Nephron progenitor cell (in vitro differentiated cells): Measurements from ENCODE around the gene WNT4.

Experiments used
- DNase-seq: peaks from one replicate; pipeline ENCODE4 v3.0.0; 2021
- H3K27ac Mint-ChIP-seq: 2 replicates; pipeline ENCODE4 v1.8.0; 2021; ENCODE audit warnings: mild to moderate bottlenecking, moderate library complexity, mixed read lengths
- H3K27me3 Mint-ChIP-seq: 2 replicates; pipeline ENCODE4 v1.8.0; 2021; ENCODE audit warnings: mild to moderate bottlenecking, low read depth, mixed read lengths; ENCODE audit not compliant: poor library complexity
- H3K36me3 Mint-ChIP-seq: 2 replicates; pipeline ENCODE4 v1.8.0; 2021; ENCODE audit warnings: low read depth, mixed read lengths
- H3K4me1 Mint-ChIP-seq: 2 replicates; pipeline ENCODE4 v1.8.0; 2021; ENCODE audit warnings: mixed read lengths
- H3K4me3 Mint-ChIP-seq: 2 replicates; pipeline ENCODE4 v1.8.0; 2021; ENCODE audit warnings: mild to moderate bottlenecking, moderate library complexity, mixed read lengths
- H3K9me3 Mint-ChIP-seq: 2 replicates; pipeline ENCODE4 v1.8.0; 2021; ENCODE audit warnings: mild to moderate bottlenecking, moderate library complexity, mixed read lengths
- TF ChIP-seq, protein P1 (sequence below): fragments of 200-600 bp; sonication (generic); IDR thresholded peaks from 2 replicates; pipeline ENCODE4 v1.5.0; 2021; ENCODE audit warnings: antibody characterized with exemption

WNT4 gene

DNA sequence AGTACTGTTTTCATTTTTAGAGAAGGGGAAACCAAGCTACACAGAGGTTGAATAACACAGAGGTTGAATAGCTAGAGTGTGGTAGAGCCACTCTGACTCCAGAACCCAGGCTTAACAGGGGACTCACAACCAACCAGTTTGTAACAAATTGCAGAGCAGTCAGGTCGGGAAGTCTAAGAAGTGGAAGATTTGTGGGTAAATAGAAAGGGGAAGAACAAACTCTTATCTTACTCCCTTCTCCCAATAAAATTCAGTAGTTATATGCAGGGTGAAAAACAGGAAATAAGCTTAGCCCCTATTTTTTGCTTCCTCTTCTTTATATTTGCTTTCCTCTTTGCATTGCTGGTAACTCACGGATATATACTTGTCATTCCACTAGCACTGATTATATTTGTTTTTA is 67.2 kb downstream of the WNT4 start:
- DNase-seq, result no peak
- Mint-ChIP-seq H3K4me3 (no peak overlapping the region), H3K9me3 (no peaks in the 10 kb centered on the region), H3K27ac (peak overlapping the region; percentile 24), H3K27me3 (no peaks in the 10 kb centered on the region), H3K36me3 (peaks cover 42% of the 10 kb centered on the region), H3K4me1 (peaks cover 27% of the 10 kb centered on the region)
- TF ChIP-seq, protein P1, sequence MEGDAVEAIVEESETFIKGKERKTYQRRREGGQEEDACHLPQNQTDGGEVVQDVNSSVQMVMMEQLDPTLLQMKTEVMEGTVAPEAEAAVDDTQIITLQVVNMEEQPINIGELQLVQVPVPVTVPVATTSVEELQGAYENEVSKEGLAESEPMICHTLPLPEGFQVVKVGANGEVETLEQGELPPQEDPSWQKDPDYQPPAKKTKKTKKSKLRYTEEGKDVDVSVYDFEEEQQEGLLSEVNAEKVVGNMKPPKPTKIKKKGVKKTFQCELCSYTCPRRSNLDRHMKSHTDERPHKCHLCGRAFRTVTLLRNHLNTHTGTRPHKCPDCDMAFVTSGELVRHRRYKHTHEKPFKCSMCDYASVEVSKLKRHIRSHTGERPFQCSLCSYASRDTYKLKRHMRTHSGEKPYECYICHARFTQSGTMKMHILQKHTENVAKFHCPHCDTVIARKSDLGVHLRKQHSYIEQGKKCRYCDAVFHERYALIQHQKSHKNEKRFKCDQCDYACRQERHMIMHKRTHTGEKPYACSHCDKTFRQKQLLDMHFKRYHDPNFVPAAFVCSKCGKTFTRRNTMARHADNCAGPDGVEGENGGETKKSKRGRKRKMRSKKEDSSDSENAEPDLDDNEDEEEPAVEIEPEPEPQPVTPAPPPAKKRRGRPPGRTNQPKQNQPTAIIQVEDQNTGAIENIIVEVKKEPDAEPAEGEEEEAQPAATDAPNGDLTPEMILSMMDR, result no peak

DNA sequence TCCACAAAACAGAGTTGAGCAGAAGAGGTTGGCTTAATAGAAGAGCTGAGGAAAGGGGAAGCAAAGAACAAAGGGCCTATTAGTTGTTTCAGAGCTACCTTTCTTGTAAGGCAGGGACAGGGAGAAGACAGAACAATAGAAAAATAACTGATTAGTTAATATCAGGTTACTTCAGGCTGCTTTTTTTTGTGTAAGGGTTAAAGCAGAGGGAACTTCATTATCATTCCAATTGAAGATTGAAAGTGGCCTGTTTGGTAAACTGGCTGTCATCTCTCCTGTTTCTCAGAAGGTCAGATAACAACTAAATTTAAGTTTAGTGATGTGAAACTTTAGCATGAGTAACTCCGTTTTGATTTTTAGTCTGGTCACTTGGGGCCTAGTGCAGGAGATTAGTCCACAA is 68.1 kb downstream of the WNT4 start:
- TF ChIP-seq, protein P1, result no peak
- no peak overlapping the region for H3K4me3 Mint-ChIP-seq
- no peak for DNase-seq
- no peaks in the 10 kb centered on the region for H3K27me3 Mint-ChIP-seq
- peaks cover 45% of the 10 kb centered on the region for H3K36me3 Mint-ChIP-seq
- peaks cover 27% of the 10 kb centered on the region for H3K4me1 Mint-ChIP-seq
- H3K27ac Mint-ChIP-seq, result peak overlapping the region; percentile 79
- peaks cover 4% of the 10 kb centered on the region for H3K9me3 Mint-ChIP-seq

DNA sequence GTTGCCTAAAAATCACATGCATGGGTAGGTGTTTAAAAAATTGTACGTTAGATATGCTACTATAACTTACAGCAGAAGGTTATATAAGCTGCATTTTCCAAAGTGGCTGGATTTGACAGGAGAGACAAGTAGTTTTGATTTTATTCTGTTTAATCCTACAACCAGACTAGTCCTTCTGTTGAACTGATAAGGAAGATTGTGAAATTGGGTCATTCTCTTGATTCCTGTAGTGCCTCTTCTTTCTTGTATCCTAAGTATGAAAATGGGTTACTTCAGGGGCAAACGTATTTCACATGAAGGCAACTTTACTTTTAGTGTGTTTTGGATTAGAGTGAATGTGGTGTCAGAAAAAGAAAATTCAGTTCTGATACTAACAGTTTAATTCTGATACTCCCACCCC is 71.4 kb downstream of the WNT4 start:
- H3K27me3 Mint-ChIP-seq, result no peaks in the 10 kb centered on the region
- H3K36me3 Mint-ChIP-seq, result peaks cover 51% of the 10 kb centered on the region
- TF ChIP-seq, protein P1, result no peak
- H3K4me1 Mint-ChIP-seq, result peaks cover 28% of the 10 kb centered on the region
- peaks cover 14% of the 10 kb centered on the region for H3K9me3 Mint-ChIP-seq
- H3K4me3 Mint-ChIP-seq, result no peak overlapping the region
- no peak overlapping the region for H3K27ac Mint-ChIP-seq
- DNase-seq, result no peak
